Right kidney (tissue), 1 donor: ENCODE results near the gene ALLC.
"Not testable (repeated sequence)": the region's sequence is repeated elsewhere in the genome, so short reads cannot be mapped to it uniquely, and the experiment has no call there.

Experiments
- DNase-seq: peaks from one replicate; pipeline ENCODE4 v3.0.0-alpha.2; 2016

ALLC gene

GRCh38 chr2:3626118-3626811, 31.7 kb upstream of the ALLC start:
- no peak for DNase-seq

DNA sequence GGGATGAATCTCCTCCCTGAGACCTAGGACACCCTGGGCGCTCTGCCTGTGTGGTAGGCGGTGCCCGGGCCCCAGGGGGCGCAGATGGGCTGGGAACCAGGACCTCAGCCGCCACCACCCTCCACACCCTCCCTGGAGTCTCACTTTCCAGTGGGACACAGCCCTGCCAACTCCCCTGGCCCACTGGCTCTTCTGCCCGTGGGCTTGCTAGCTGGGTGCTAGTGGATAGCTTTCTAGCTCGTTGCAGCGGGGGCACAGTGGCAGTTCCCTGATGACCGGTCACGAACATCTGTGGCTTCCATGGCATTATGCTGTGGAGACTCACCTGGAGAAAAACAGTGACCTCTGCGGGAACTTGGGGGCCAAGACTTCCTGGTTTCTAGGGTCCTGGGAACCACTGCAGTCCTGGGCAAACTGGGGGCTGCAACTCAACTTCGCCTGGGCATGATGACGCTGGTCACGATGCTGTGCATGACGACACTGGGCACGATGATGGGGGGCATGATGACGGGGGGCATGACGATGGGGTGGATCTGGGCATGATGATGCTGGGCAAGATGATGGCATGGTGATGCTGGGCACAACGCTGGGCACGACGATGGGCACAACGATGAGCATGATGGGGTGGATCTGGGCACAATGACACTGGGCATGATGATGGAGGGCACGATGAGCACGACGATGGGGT, 31.0 kb upstream of the ALLC start:
- DNase-seq, result no peak

- DNase-seq, result no peak
Observed at GRCh38 chr2:3627500-3628100, 30.4 kb upstream of the ALLC start.

DNA sequence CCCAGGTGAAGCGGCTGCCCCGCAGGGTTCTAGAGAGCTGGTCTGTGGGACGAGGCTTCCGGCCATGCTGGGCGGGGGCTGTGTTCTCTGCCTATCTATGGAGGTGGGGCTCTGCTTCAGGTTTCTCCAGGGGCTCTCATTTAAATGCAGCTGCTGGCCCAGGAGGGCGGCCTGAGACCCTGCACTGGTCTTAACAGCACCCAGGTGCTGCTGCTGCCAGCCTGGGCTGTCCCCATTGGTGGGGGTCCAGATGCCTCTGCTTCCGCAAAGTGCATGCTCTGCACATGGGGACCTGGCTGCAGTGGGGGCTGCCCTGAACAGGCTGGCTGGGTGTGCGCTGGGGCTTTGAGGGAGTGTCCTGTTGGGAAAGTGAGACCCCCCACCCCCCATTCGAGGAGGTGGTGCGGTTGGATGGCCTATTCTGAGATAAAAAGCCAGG, 29.7 kb upstream of the ALLC start:
- DNase-seq, result no peak

DNA sequence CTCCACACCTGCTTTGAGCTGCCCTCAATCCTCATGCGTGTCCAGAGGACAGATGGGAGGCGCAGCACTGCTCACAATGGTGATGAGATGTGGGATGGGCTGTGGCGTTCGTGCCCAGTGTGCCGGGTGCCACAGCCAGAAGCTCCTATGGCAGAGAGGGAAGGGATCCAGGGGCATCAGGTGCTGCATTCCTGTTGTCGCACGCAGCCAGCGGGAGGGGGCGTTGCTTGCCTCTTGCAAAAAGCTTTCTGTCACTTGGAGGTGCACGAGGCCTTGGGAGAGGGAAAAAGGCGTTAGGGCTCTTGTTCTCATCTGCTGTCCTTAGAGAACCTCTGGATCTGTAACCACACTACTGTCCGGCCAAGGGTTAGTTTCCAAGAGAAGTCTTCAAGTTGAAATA, 29.2 kb upstream of the ALLC start:
- no peak for DNase-seq

- DNase-seq, result no peak
Observed at GRCh38 chr2:3630631-3631030, 27.4 kb upstream of the ALLC start.

GRCh38 chr2:3631161-3631850, 26.7 kb upstream of the ALLC start:
- DNase-seq, result no peak

GRCh38 chr2:3631851-3632659, 25.9 kb upstream of the ALLC start:
- no peak for DNase-seq

DNA sequence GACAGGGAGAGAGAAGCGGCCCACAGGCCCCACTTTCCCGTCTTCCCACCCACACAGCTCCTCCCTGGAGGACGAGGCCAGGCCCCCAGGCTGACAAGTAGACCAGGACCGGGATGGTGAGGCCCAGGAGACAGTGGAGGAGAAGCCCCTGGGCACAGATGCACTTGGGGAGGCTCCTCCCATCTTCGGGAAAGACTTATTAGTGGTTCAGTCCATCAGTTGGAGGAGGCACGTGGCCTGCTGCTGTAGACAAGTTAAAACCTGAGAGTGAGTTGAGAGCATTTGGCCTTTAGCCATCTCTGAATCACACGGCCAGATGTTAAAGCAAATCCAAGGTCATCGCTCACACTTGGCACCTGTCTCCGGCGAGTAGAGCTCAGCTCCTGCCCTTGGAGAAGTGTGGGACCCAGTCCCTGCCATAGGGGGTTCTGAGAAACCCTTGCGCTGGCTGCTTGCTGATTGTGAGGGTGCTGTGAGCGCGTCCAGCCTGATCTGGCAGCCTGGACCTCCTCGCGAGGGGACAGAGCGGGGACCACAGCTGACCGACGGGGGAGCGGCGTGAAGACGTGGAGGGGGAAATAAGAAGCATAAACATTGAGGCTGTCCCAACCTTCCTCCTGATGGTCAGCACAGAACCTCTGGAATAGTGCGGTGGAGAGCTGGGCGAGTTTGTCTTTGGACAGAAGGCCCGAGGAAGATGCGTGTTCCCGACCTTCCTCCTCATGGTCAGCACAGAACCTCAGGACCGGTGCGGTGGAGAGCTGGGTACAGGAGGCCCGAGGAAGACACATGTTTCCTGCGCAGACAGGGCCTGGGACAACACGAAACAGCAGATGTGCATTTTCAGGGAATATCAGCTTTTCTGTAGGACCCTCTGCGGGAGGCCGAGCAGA, 24.7 kb upstream of the ALLC start:
- DNase-seq, result no peak

DNA sequence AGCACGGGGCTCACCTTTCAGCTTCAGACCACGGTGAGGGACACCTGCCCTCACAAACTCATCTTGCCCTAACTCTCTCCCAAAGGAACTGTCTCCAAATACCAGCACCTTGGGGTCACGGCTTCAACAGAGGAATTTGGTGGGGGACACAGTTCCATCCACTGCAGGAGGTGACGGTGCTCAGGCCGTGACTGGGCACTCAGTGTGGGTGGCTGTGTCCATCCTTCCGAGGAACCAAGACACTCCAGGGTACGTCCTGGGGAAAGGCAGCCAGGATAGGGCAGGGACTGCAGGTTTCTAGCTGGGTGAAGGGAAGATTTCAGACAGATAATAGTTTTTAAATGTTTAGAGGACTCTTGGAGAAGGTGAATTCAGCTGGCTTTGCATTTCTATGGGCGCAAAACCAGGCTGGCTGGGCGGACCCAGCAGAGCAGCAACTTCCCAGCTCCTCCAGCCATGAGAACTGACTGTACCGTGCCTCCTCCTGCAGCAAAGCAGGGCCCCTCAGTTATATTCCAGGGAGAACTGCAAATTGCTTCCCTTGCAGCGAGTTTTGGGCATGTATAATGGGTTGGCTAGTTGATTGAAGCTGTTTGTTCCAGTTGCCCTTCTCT, 23.9 kb upstream of the ALLC start:
- DNase-seq, result no peak

- DNase-seq, result no peak
Observed at GRCh38 chr2:3634596-3635121, 23.3 kb upstream of the ALLC start.

DNA sequence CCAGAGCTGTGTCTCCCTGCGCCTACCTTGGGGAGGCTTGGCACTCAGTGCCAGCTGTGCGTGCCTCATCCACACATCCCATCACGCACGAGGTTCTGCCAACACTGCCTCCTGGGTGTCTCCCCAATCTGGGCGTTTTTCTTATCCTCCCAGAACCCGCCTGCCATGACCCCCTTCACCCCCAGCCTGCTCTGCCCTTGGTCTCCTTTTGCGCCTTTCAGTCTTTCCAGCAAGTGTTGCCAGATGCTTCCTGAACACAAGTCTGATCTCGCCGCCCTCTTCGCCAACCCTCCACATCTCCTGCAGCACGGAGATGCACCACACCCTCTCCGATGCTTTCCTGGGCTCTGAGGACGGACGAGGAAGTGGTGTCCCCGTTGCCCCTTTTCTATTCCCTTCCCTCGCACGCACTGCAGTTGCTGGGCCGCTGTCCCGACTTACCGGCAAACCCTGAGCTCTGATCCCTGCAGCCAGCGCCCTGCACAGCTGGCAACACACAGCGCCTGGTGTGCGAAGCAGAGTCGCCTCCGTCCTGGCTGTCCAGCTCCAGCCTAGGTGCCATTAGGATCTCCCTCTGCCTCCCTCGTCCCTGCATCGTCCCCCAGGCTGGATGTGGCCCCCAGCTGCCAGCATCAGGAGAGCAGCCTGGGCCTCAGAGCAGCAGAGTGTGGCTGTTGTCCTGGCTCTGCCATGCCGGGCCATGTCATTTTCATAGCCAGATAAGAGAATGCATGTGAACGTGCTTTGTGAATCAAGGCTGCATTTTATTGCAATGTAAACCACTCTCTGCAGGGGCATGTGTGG, 22.6 kb upstream of the ALLC start:
- DNase-seq, result no peak

DNA sequence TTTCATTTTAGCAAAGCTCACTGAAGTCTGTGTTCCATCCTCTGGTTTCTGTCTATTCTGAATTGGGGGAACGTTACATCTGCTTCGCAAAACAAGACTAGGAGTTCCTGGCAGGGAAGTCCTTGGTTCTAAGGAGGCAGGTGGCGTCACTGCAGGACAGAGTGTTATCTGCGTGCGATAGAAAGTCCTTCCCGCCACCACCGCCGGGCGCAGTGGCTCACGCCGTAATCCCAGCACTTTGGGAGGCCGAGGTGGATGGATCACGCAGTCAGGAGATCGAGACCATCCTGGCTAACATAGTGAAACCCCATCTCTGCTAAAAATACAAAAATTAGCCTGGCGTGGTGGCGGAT, 22.0 kb upstream of the ALLC start:
- DNase-seq, result not testable (repeated sequence)

DNA sequence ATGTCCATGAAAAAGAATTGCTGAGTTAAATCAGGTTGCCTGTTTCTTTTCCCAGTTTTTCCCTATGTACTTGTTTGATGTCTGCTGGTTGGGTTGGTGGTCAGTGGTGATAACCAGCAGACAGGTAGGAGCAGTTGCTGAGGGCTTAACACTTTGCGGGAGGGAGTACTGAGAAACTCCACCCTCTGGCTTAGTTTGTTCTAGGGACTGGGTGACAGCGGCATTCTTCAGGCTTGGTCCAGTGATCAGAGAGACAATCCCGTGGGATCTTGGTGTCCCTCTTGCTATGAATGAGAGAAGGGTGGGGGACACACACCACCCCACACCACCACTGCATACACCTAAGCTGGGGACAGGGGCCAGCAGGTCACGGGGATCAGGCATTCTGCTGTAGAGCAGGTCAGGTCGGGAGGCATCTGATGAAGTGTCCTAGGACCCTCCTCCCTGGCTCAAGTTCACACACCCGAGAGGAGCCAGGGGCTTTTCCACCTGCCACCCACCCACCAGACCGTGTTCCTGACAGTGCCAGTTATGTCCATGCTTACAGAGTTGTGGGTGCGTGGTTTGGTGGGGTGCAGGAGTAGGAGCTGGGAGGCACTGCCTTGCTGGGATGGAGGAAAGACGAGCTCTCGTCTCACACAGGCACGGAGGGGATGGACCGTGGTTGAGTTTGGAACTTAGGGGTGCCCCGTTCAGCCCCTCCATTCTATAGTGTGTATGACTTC, 21.3 kb upstream of the ALLC start:
- no peak for DNase-seq

DNA sequence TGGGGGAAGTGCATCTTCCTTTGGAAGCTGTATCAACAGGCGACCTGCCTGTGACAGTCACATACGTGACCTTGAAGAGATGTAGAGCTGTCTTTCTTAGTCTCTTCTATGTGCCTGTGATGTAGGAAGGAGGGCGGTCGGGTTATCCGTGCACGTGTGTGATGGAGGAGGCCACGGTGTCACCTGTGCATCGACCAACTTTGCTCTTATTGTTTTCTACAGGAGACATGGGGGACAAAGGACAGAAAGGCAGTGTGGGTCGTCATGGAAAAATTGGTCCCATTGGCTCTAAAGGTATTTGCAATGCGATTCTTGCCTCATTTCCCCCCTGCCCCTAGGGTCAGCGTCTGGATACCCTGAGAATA, 20.7 kb upstream of the ALLC start:
- no peak for DNase-seq

- no peak for DNase-seq
Observed at GRCh38 chr2:3637692-3638455, 20.1 kb upstream of the ALLC start.

DNA sequence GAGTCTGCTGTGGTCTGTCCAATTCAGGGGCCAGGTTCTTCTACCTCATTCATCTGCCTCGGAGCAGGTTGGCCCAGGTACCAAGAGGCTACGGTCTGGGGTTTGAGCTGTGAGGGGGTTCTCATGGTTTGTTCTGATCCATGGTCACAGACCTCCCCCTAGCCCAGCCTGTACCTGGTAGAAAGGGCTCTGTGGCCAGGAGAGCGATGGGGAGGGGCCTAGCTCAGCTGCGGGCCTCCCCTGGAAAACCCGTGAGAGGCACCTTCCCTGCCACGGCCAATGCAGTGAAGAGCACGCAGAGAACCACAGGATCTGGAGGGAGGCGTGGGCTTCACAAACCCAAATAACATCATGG, 19.6 kb upstream of the ALLC start:
- DNase-seq, result no peak

DNA sequence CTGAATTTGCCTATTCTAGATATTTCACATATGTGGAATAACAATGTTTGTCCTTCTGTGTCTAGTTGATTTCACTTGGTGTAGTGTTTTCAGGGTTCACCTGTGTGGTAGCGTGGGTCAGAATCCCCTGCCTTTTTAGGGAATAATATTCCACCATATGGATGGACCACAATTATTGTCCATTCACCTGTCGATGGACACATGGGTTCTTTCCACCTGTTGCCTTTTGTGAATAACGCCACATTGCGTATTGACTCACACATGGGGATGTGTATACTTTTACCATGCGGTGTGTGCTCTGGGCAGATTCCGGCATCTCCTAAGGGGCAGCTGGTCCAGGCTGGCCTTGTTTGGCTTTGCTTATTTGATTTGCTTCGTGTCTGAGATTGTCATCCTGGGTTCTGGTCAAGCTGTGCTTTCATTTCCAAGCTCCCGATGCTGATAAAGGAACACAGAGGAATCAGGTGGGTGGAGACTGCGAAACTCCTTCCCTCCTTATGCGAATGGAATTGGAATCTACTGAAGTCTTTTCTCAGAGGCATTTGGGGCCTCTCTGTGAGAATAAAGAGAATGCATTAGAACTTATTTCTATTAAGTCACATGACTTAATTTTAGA, 18.9 kb upstream of the ALLC start:
- no peak for DNase-seq
